Renal cortex interstitium (tissue), 15 donors: Measurements from ENCODE around the gene EEF1AKMT1. TPM values are rescaled to one million over a fixed set of nuclear protein-coding genes. Genes with fewer than 3 reads are reported as not detected.

Experiments used
- DNase-seq, 11 donors: peaks; one replicate each; pipeline ENCODE4 v3.0.0-alpha.2; 2013; ENCODE audit warnings: low read depth in 9 of 11, low spot score in 4 of 11; ENCODE audit errors: extremely low read depth in 1 of 11
- long read RNA-seq, 16 experiments: transcript quantifications; one replicate each; lab custom pipeline, GENCODE V29; 2026
- polyA plus RNA-seq, 3 donors: library from polyadenylated mRNA; unstranded; fragments of 120-200 nt; gene quantifications; one replicate each; pipeline ENCODE4 v1.2.1, GENCODE V29; 2013; ENCODE audit not compliant: insufficient read length in 3 of 3

Gene EEF1AKMT1, protein sequence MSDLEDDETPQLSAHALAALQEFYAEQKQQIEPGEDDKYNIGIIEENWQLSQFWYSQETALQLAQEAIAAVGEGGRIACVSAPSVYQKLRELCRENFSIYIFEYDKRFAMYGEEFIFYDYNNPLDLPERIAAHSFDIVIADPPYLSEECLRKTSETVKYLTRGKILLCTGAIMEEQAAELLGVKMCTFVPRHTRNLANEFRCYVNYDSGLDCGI
- 10 to 100 TPM; 13.6 to 18.4 (median 15.3) TPM for polyA plus RNA-seq
- long read RNA-seq, donor 1, partial matches to known transcripts, result 0 of 4 reads
- long read RNA-seq, donor 1, other reads (novel, unspliced or antisense), result 0 of 4 reads
- long read RNA-seq, donor 2, transcript EEF1AKMT1-202 (5 exons, 1,042 nt), result major isoform, 7 of 7 reads
- long read RNA-seq, donor 2, partial matches to known transcripts, result 0 of 7 reads
- long read RNA-seq, donor 2, other reads (novel, unspliced or antisense), result 0 of 7 reads
- long read RNA-seq, donor 3, transcript EEF1AKMT1-202 (5 exons, 1,042 nt), result major isoform, 7 of 7 reads
- long read RNA-seq, donor 3, partial matches to known transcripts, result 0 of 7 reads
- long read RNA-seq, donor 3, other reads (novel, unspliced or antisense), result 0 of 7 reads
- long read RNA-seq, donor 4, partial matches to known transcripts, result 0 of 3 reads
- long read RNA-seq, donor 4, other reads (novel, unspliced or antisense), result 0 of 3 reads
- long read RNA-seq, donor 5, result 0 reads
- long read RNA-seq, donor 6, partial matches to known transcripts, result 7 of 8 reads
- long read RNA-seq, donor 6, other reads (novel, unspliced or antisense), result 0 of 8 reads
- long read RNA-seq, donor 7, transcript EEF1AKMT1-202 (5 exons, 1,042 nt), result major isoform, 9 of 16 reads
- long read RNA-seq, donor 7, partial matches to known transcripts, result 6 of 16 reads
- long read RNA-seq, donor 7, other reads (novel, unspliced or antisense), result 0 of 16 reads
- long read RNA-seq, donor 8, transcript EEF1AKMT1-202 (5 exons, 1,042 nt), result major isoform, 16 of 21 reads
- long read RNA-seq, donor 8, partial matches to known transcripts, result 5 of 21 reads
- long read RNA-seq, donor 8, other reads (novel, unspliced or antisense), result 0 of 21 reads
- long read RNA-seq, donor 9, transcript EEF1AKMT1-202 (5 exons, 1,042 nt), result major isoform, 5 of 5 reads
- long read RNA-seq, donor 9, partial matches to known transcripts, result 0 of 5 reads
- long read RNA-seq, donor 9, other reads (novel, unspliced or antisense), result 0 of 5 reads
- long read RNA-seq, donor 10, transcript EEF1AKMT1-202 (5 exons, 1,042 nt), result major isoform, 12 of 12 reads
- long read RNA-seq, donor 10, partial matches to known transcripts, result 0 of 12 reads
- long read RNA-seq, donor 10, other reads (novel, unspliced or antisense), result 0 of 12 reads
- long read RNA-seq, donor 11, transcript EEF1AKMT1-202 (5 exons, 1,042 nt), result major isoform, 6 of 7 reads
- long read RNA-seq, donor 11, partial matches to known transcripts, result 0 of 7 reads
- long read RNA-seq, donor 11, other reads (novel, unspliced or antisense), result 0 of 7 reads
- long read RNA-seq, donor 12, partial matches to known transcripts, result 0 of 1 reads
- long read RNA-seq, donor 12, other reads (novel, unspliced or antisense), result 0 of 1 reads
- long read RNA-seq, donor 13, result 0 reads
- long read RNA-seq, donor 14, transcript EEF1AKMT1-202 (5 exons, 1,042 nt), result major isoform, 6 of 6 reads
- long read RNA-seq, donor 14, partial matches to known transcripts, result 0 of 6 reads
- long read RNA-seq, donor 14, other reads (novel, unspliced or antisense), result 0 of 6 reads
- long read RNA-seq, donor 15, partial matches to known transcripts, result 0 of 4 reads
- long read RNA-seq, donor 15, other reads (novel, unspliced or antisense), result 0 of 4 reads
- long read RNA-seq, donor 16, transcript EEF1AKMT1-202 (5 exons, 1,042 nt), result major isoform, 18 of 18 reads
- long read RNA-seq, donor 16, partial matches to known transcripts, result 0 of 18 reads
- long read RNA-seq, donor 16, other reads (novel, unspliced or antisense), result 0 of 18 reads

DNA sequence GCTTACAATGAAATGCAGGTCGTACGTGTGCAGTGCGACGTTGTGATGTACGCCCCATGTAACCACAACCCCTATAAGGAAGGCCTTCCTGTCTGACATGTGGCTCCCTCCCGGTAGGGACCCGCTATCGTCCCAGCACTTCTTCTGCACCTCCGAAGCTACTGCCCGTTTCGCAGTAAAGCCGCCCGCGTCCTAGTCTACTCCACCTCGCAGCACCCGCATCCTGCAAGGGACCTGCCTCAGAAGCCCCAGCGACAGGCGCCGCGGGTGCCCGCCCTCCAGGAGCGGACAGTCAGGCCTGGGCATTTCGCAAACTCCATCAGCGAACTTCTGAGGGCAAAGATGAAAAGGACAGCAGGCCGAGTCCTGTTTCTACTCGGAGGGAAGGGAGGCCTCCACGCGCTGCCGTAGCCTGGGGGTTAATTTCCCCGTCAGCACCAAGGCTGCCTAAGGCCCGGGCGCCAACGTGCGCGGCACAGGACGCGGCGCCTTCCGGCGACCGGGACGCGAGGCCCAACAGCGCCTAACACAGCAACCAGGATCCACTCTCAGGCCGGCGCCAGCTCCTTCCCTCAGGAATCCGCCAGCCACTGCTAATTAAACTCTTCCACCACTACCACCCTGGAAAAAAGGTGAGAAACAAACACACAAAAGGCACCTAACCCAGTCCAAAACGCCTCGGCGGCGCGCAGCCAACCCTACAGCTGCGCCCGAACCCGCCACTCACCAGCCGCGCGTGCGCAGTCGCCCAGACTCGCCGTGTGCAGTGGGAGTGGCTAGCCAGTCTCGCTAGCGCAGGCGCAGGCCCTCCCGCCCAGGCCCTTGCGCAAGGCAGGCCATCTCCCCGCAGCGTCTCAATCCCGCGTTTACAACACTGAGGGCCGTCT, at the start of gene EEF1AKMT1:
Gene EEF1AKMT1 (minus strand): TSS at position 768 of the 887 bp plus-strand sequence. CDS start 16,363 bp downstream, outside the sequence.
- peak; percentile 82 to 92 (median 87) for DNase-seq

DNA sequence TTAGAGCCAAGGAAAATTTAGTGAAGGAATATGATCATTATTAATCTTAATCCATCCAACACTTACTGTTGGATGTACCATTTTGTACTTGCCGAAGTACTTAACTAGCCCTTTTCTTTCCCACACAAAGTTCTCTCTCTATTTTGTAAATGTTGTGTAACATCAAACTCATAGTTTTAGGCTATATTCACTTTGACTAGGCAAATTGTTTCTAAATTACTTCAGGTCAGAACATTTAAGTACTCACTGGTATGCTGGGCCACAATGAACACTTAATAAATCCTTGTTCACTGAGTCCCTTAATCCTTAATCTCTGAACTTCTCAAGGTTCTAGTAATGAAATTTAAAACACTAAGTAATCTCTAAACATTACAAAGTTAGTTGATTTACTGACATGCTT, 49.3 kb upstream of the EEF1AKMT1 start:
- DNase-seq, result no peak

DNA sequence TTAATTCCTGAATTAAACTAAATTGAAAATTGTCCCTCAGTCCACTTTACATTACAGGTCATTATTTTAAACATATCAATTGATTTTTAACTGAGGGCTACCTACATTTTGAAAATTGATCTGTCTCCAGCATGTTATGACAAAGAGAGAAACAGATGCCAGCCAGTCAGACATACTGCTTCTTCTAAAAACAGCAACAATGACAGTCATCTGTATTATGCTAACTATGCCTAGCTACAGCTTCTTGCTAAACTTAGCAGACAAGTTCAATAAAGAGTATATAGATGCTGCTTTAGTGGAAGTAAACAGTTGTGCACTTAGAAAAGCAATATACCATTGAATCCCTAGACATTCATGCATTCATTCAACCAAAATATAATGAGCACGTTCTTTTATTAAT, 48.6 kb upstream of the EEF1AKMT1 start:
- DNase-seq, result no peak

DNA sequence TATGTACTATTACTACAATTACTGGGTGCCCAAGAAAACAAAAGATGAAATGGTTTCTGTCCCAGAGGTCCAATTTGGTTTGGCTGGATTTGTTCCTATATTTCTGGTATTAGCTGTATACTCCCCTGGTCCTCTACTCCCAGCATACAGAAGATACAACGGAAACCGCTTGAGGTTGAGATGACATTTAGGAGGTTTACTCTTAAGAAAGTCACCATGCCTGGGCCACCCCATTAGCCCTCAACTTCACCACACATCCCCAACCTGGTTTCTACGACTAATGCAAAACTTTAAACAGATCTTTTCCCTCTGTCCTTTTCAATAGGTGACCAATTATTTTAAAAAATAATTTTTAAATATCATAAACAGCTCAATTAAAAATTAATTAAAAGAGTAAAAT, 46.0 kb upstream of the EEF1AKMT1 start:
- no peak for DNase-seq

DNA sequence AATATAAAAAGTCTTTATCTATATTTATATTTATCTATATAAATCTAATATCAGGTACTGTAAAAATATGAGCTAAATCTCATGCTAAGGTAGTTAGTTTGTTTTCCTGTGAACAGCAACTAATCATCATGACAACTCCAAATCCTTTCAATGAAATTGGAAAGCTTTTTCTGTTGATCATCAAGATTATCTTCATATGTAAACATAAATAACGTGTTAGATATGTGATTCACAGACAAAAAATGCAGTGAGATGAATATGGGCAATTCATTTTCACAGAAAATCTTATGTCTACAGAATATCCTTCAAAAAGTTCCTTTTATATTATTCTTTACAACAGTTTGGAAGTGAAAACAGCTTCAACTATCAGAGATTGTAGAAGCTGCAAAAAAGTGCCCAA, 41.7 kb upstream of the EEF1AKMT1 start:
- DNase-seq, result no peak

DNA sequence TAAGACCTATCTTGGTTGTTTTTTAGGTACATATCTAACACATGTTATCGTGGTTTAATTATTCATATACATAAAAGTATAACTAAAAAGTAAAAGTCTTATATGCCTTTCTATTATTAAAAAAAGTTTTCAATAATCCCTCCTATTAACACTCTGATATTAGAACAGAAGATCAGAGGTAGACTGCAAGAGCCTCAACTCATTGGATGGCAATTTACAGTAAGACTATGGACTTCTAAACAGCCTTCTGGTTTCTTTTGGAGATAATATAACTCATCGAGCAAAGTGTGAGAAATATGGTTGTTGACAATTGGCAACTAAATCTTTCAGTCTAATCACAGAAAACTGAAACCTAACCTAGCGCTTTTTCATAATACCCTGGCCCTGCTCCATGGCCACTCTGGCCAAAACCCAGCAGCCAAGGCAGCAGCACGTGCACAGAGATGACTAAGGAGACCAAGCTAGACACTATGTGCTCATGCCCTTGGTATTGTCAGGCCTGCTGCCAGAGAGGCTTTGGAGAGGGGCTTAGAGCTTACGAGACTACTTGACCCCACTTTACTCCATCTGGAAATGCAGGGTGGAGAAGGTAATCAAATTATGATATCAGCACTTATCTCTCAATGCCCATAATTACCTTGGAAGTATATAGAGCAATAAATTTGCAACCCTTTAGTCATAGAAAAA, 40.6 kb upstream of the EEF1AKMT1 start:
- no peak for DNase-seq

DNA sequence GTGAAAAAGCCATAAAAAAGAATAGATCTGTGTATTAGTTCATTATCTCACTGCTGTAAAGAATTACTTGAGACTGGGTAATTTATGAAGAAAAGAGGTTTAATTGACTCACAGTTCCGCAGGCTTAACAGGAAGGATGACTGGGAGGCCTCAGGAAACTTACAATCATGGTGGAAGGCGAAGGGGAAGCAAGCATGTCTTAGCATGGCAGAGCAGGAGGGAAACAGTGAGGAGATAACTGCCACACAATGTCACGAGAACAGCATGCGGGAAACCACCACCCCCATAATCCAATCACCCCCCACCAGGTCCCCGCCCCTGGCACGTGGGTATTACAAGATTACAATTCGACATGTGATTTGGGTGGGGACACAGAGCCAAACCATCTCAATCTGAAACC, 39.1 kb upstream of the EEF1AKMT1 start:
- no peak for DNase-seq

DNA sequence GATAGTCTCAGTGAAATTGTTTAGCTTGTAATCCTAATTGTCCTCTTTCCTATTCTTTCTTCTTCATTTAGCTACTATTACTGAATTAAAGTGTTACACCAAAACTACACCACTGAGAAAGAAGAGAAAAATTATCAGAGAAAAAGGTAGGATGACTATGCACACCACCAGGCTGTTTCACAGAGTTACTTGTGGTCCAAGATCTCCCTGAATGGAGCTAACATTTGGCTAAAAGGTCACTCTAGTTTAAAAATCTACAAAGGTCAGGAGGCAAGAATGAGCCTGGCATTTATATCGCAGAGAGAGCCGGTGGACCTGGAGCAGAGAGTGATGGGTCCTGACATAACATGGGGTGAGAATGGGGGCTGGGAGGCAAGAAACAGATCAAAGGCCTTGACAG, 37.0 kb upstream of the EEF1AKMT1 start:
- no peak for DNase-seq

DNA sequence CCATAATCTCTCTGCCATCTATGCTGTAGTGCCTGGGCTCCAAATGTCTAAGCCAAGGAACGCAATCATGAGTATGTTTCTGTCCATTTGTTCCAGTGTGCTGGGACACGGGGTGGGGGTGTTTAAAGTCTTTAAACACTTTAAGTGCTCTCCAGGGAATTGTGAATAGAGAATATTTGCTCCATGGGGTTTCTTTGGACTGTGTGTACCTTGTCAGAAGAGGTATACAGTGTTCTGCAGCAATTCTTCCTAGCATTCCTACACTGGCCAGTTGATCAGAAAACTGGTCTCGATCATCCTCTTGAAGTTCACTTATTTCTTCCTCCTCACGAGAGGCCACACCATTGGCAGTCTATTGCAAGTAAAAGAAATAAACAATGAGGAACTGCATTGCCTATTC, 35.1 kb upstream of the EEF1AKMT1 start:
- no peak for DNase-seq

DNA sequence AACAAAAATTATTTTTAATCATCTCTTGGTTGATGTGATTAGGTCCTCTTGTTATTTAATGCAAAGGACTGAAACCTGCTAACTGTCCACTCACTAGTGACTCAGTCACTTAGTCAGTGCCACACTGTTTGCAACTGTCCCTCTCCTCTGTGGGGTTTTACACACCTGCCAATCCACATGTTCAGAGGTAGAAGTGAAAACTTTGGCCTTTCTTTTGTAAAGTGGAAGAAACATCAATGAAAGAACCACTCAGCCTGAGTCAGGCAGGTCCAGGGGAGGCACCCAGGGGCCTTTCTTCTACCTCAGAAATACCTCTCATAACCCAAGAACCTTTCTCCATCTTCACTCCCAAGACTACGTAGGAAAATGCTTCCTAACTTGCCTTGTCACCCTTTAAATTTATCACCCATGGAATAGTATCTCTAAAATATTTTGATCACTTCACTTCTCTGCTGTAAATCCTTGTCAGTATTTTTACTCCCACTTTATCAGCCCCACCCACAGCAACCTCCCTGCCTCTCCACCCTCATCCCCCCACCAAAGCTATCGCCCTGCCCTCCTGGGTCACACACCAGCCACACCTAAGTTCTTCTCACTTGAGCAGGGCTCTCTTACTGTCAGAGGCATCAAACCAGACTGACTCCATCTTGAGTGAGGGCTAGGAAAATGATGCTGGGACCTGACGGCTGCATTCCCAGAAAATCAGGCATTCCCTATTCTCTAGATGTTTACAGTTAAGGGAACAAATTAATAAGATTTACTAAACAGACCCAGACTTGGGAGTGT, 29.6 kb upstream of the EEF1AKMT1 start:
- DNase-seq, result no peak

DNA sequence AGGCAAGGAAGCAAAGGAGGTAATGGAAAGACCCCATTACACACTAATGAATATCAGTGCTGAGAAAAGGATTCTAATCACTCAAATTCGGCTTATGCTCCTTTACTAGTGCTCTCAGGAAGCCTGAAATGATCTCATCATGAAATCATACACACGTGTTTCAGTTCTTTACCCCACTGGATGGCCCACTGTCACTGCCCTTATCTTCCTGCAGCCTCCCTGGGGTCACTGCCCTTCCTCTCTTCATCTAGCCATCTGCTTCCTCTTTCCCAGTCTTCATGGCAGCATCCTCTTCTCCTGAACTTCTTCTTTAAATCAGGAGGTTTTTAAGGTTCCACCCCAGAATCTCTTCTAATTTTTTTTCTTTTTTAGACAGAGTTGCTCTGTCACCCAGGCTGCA, 27.9 kb upstream of the EEF1AKMT1 start:
- DNase-seq, result no peak

DNA sequence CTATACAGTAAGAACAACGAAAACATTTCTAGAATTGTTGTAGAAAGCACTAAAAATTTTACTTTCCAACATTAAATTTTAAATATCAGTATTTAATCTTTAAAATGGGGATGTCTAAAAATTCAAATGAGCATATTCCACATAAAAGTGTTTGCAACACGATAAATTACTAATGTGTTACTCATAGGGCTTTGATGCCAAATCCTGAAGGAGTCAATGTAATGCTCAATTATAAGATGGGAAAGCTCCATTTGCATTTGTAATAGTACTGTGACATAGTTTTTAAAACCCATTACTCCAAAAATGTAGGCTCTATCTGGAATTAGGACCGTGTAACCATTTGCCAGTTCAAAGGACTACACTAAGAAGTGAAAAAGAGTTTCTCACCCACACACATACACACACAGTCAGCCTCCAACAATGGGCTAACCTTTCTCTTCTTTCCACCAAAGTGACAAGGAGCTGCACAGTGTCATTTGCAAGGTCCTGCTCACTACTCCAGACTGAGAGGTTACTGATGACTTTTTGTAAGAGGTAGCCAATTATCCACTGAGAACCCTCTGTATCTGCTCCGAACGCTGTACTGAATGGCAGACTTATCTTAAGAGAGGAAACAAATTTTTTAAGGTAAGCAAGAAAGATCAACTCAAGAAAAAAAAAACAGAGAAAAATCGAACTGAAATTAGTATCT, 26.1 kb upstream of the EEF1AKMT1 start:
- no peak for DNase-seq

DNA sequence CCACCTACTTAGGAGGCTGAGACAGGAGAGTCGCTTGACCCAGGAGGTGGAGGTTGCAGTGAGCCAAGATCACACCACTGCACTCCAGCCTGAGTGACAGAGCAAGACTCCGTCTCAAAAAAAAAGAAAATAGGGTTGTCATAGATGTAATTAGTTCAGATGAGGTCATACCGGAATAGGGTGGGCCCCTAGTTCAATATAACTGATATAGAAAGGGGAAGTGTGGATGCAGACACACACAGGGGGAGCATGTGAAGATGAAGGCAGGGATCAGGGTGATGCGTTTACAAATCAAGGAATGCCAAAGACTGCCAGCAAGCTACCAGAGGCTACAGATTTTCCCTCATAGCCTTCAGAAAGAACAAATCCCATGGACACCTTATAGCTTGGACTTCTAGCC, 24.3 kb upstream of the EEF1AKMT1 start:
- DNase-seq, result no peak

DNA sequence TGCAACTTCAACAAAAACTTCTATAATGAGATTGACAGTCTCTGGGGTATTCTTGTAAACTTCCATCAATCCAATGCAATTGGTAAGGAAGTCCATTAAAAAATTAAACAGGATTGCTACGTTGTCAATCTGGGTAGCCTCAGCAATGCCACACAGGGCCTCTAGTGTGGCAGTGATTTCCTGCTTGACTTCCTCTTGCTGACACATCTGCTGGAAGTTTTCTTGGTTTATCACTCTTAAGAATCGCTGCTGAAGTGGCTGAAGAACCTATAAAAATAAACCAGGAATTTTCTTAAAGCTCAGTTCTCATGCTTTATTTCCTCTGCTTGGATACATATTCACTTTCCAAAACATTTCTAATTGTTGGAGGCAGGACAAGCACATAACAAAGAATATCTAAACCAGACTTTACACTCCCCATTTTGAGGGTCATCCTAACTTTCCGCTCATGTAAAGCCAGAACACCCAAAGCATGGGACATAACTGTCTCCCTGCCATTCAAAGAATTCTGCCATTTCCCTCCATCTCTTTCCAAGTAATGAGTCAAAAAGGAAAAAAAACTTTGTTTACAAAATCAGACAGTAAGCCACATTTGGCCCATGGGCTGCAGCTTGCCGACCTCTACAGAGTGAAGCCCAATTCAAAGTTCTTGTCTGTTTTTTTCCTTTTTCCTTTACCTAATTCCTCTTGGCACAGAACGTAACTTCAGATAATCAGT, 23.2 kb upstream of the EEF1AKMT1 start:
- DNase-seq, result no peak

DNA sequence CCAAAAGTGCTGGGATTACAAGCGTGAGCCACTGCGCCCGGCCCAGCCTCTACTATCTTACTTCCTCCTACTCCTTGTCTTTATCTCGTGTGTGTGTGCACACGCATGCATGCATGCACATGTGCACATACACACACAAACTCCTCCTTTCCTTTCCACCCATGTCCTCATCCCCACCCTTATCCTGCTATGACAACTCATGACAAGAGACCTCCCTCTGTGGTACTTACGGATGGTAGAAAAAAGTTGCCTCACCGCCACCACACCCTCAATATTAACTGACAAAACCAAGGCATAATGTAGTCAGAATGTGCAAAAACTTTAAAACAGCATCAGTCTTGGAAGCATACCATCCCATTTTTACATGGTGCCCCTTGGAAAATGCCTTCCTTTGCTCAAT, 15.9 kb upstream of the EEF1AKMT1 start:
- DNase-seq, result no peak
